Muscle of back (tissue), 13 donors: ENCODE results near the gene TMEM131L. TPM values are rescaled to one million over a fixed set of nuclear protein-coding genes. Genes with fewer than 3 reads are reported as not detected.
A peak's percentile ranks its signal among the peaks of the same experiment; 100 is the strongest.
"Not testable (repeated sequence)": the region's sequence is repeated elsewhere in the genome, so short reads cannot be mapped to it uniquely, and the experiment has no call there.

Experiments
- DNase-seq, 3 donors: peaks; one replicate each; pipeline versions ENCODE4 v3.0.0 to v3.0.0-alpha.2; 2013
- long read RNA-seq, 9 donors: transcript quantifications; one replicate each; lab custom pipeline, GENCODE V29; 2026
- polyA plus RNA-seq, 10 donors: library from polyadenylated mRNA; unstranded; fragments of 120-200 nt; gene quantifications; one replicate each; pipeline ENCODE4 v1.2.1, GENCODE V29; 2013; ENCODE audit not compliant: insufficient read length in 10 of 10

Gene TMEM131L
- 10 to 100 TPM; 31.5 to 66.6 (median 49.6) TPM for polyA plus RNA-seq
- long read RNA-seq, donor 1: 0 reads
- long read RNA-seq, donor 2, full-length matches to known transcripts: 2 of 2 reads
- long read RNA-seq, donor 2, partial matches to known transcripts: 0 of 2 reads
- long read RNA-seq, donor 2, other reads (novel, unspliced or antisense): 0 of 2 reads
- long read RNA-seq, donor 3: 0 reads
- long read RNA-seq, donor 4: 0 reads
- long read RNA-seq, donor 5, partial matches to known transcripts: 0 of 1 reads
- long read RNA-seq, donor 5, other reads (novel, unspliced or antisense): 0 of 1 reads
- long read RNA-seq, donor 6, full-length matches to known transcripts: 1 of 8 reads
- long read RNA-seq, donor 6, partial matches to known transcripts: 7 of 8 reads
- long read RNA-seq, donor 6, other reads (novel, unspliced or antisense): 0 of 8 reads
- long read RNA-seq, donor 7: 0 reads
- long read RNA-seq, donor 8: 0 reads
- long read RNA-seq, donor 9: 0 reads

- peak; percentile 67 to 96 (median 82) for DNase-seq
These were observed at the start of gene TMEM131L for GRCh38 chr4:153466081-153466948. TMEM131L (plus strand) TSS chr4:153466360; CDS start chr4:153466398, 38 bp downstream.

- not testable (repeated sequence) for DNase-seq
These were observed 49.7 kb upstream of the TMEM131L start for GRCh38 chr4:153416456-153416855.

- DNase-seq: no peak
These were observed 48.0 kb upstream of the TMEM131L start for GRCh38 chr4:153418121-153418520.

GRCh38 chr4:153418558-153418957, 47.6 kb upstream of the TMEM131L start:
- DNase-seq: no peak

- DNase-seq: no peak
These were observed 47.1 kb upstream of the TMEM131L start for GRCh38 chr4:153419029-153419428.

- no peak for DNase-seq
These were observed 46.4 kb upstream of the TMEM131L start for GRCh38 chr4:153419673-153420278.

GRCh38 chr4:153420361-153420760, 45.8 kb upstream of the TMEM131L start:
- DNase-seq: no peak

GRCh38 chr4:153421941-153422340, 44.2 kb upstream of the TMEM131L start:
- no peak for DNase-seq

GRCh38 chr4:153426207-153426885, 39.8 kb upstream of the TMEM131L start:
- DNase-seq: peak in 2 of 3 donors; percentile 31 to 63

GRCh38 chr4:153427363-153428071, 38.6 kb upstream of the TMEM131L start:
- peak in 1 of 3 donors; percentile 47 for DNase-seq

GRCh38 chr4:153428941-153429475, 37.2 kb upstream of the TMEM131L start:
- DNase-seq: no peak

- peak in 2 of 3 donors; percentile 55 to 59 for DNase-seq
These were observed 33.0 kb upstream of the TMEM131L start for GRCh38 chr4:153432965-153433753.

- DNase-seq: no peak
These were observed 32.4 kb upstream of the TMEM131L start for GRCh38 chr4:153433754-153434105.

GRCh38 chr4:153434190-153434589, 32.0 kb upstream of the TMEM131L start:
- no peak for DNase-seq

GRCh38 chr4:153438916-153439756, 27.0 kb upstream of the TMEM131L start:
- no peak for DNase-seq

- no peak for DNase-seq
These were observed 26.3 kb upstream of the TMEM131L start for GRCh38 chr4:153439831-153440230.

GRCh38 chr4:153440475-153440874, 25.7 kb upstream of the TMEM131L start:
- DNase-seq: no peak

- DNase-seq: peak in 1 of 3 donors; percentile 49
These were observed 18.8 kb upstream of the TMEM131L start for GRCh38 chr4:153447175-153447905.
